Measurements from ENCODE around the gene COG8.

GRCh38 chr16:69367980-69368379 lies 28.6 kb upstream of the COG8 start:
- TF ChIP-seq, protein P1, sequence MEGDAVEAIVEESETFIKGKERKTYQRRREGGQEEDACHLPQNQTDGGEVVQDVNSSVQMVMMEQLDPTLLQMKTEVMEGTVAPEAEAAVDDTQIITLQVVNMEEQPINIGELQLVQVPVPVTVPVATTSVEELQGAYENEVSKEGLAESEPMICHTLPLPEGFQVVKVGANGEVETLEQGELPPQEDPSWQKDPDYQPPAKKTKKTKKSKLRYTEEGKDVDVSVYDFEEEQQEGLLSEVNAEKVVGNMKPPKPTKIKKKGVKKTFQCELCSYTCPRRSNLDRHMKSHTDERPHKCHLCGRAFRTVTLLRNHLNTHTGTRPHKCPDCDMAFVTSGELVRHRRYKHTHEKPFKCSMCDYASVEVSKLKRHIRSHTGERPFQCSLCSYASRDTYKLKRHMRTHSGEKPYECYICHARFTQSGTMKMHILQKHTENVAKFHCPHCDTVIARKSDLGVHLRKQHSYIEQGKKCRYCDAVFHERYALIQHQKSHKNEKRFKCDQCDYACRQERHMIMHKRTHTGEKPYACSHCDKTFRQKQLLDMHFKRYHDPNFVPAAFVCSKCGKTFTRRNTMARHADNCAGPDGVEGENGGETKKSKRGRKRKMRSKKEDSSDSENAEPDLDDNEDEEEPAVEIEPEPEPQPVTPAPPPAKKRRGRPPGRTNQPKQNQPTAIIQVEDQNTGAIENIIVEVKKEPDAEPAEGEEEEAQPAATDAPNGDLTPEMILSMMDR (conservative IDR thresholded peaks at IDR 0.05) = no peak
- no peak for TF ChIP-seq EZH2 (IDR thresholded peaks at IDR 0.05; ENCODE audit: low read depth)
